ENCODE data around the gene ZMIZ1. TPM values are rescaled to one million over a fixed set of nuclear protein-coding genes. Genes with fewer than 3 reads are reported as not detected.

Gene ZMIZ1
- total RNA-seq, 1 experiment from 2014 or later = 28.4 TPM

GRCh38 chr10:79311581-79312407 lies 243.0 kb downstream of the ZMIZ1 start:
- H3K9ac ChIP-seq (ENCODE audit: low read length) = no peak overlapping the region
- ChIA-PET POLR2A (no interaction called here), RAD21 (ENCODE audit: low non-redundant PET in 1 of 2, low total read pairs in 2 of 2, uncharacterized antibody in 2 of 2, unreplicated experiment in 2 of 2) (no interaction called here), CTCF (no interaction called here)
- H3K4me3 ChIP-seq (replicated peaks in 1 of 2; ENCODE audit: low read depth in 1 of 2, low read length in 2 of 2) = no peak overlapping the region
- no peak for TF ChIP-seq SRF (IDR thresholded peaks at IDR 0.05; ENCODE audit: low read depth)
- no peak for TF ChIP-seq ATF3 (IDR thresholded peaks at IDR 0.05)
- TF ChIP-seq CBX3 (IDR thresholded peaks at IDR 0.05; ENCODE audit: low read depth) = no peak
- no peak for TF ChIP-seq FOSL1 (IDR thresholded peaks at IDR 0.05; ENCODE audit: low read depth)
- no peak for TF ChIP-seq EZH2phosphoT487 (IDR thresholded peaks at IDR 0.05; ENCODE audit: borderline replicate concordance)
- no peak for TF ChIP-seq ELF1 (IDR thresholded peaks at IDR 0.05; ENCODE audit: borderline replicate concordance, low read depth)
- no peak for TF ChIP-seq ZBTB33 (IDR thresholded peaks at IDR 0.05; ENCODE audit: extremely low read depth, insufficient replicate concordance, low read length)
- no peak for TF ChIP-seq POLR2A (IDR thresholded peaks at IDR 0.05; ENCODE audit: borderline replicate concordance, extremely low read depth, insufficient read depth, insufficient read length)
- no peak for TF ChIP-seq SP1 (IDR thresholded peaks at IDR 0.05; ENCODE audit: low read depth)
- no peak for TF ChIP-seq JUND (IDR thresholded peaks at IDR 0.05)
- TF ChIP-seq ZNF274 (IDR thresholded peaks at IDR 0.05; ENCODE audit: low read depth, low read length) = no peak
- no peak overlapping the region for H2AFZ ChIP-seq (ENCODE audit: low read depth, low read length, poor library complexity, severe bottlenecking)
- no peaks in the 10 kb centered on the region for H4K20me1 ChIP-seq (ENCODE audit: insufficient read depth)
- no peaks in the 10 kb centered on the region for H3K9me3 ChIP-seq (ENCODE audit: control insufficient read depth in 1 of 2, insufficient read depth in 1 of 2, low read depth in 1 of 2, low read length in 2 of 2)
- ATAC-seq (no peak), DNase-seq (ENCODE audit: low read depth, low spot score) (no peak)
- peaks cover 5 to 6% of the 10 kb centered on the region in 2 experiments; a peak in 3 of 4 replicates for H3K4me1 ChIP-seq (ENCODE audit: control insufficient read depth in 1 of 2, insufficient read depth in 2 of 2, low read length in 2 of 2)
- H3K79me2 ChIP-seq (ENCODE audit: insufficient read depth, low read length) = no peaks in the 10 kb centered on the region
- intact Hi-C loops (cut with micrococcal nuclease) = no loop called here
- BruUV-seq (replicated peaks) = no TSS peak
- H3K36me3 ChIP-seq (ENCODE audit: control insufficient read depth in 1 of 2, insufficient read depth in 2 of 2, low read length in 2 of 2) = peaks cover 0 to 4% of the 10 kb centered on the region in 2 experiments; a peak in 2 of 4 replicates
- H3K27ac ChIP-seq (ENCODE audit: low read depth, low read length) = no peak overlapping the region
- H3K9me2 ChIP-seq (ENCODE audit: insufficient read depth) = no peaks in the 10 kb centered on the region
- no peaks in the 10 kb centered on the region for H3K27me3 ChIP-seq (ENCODE audit: insufficient read depth, low read length)
- no peak overlapping the region for H3K4me2 ChIP-seq (ENCODE audit: low read length)
